Keratinocyte (primary cell): Measurements from ENCODE around the gene CCDC7.

Experiments used
- EZH2 ChIP-seq: IDR thresholded peaks from one replicate; pipeline ENCODE4 v1.6.1; 2012; ENCODE audit warnings: inconsistent platforms, mild to moderate bottlenecking, low read length, moderate library complexity
- TF ChIP-seq, protein P1 (sequence below), 3 experiments: IDR thresholded peaks in 1 of 3; conservative IDR thresholded peaks in 1 of 3; optimal IDR thresholded peaks in 1 of 3; 2 replicates in 2 of 3; 3 replicates in 1 of 3; pipeline versions ENCODE3 to v1.5.1; 2011; ENCODE audit warnings: low read length in 3 of 3, mild to moderate bottlenecking in 3 of 3, moderate library complexity in 2 of 3, control low read depth in 1 of 3, inconsistent platforms in 1 of 3; ENCODE audit not compliant: insufficient read depth in 2 of 3; ENCODE audit errors: extremely low read depth in 1 of 3

- TF ChIP-seq, protein P1, sequence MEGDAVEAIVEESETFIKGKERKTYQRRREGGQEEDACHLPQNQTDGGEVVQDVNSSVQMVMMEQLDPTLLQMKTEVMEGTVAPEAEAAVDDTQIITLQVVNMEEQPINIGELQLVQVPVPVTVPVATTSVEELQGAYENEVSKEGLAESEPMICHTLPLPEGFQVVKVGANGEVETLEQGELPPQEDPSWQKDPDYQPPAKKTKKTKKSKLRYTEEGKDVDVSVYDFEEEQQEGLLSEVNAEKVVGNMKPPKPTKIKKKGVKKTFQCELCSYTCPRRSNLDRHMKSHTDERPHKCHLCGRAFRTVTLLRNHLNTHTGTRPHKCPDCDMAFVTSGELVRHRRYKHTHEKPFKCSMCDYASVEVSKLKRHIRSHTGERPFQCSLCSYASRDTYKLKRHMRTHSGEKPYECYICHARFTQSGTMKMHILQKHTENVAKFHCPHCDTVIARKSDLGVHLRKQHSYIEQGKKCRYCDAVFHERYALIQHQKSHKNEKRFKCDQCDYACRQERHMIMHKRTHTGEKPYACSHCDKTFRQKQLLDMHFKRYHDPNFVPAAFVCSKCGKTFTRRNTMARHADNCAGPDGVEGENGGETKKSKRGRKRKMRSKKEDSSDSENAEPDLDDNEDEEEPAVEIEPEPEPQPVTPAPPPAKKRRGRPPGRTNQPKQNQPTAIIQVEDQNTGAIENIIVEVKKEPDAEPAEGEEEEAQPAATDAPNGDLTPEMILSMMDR (optimal IDR thresholded peaks at IDR 0.05 in 1 of 3, IDR thresholded peaks at IDR 0.05 in 1 of 3, conservative IDR thresholded peaks at IDR 0.05 in 1 of 3; ENCODE audit: extremely low read depth in 1 of 3, insufficient read depth in 2 of 3, low read length in 3 of 3) = no peak
- no peak for TF ChIP-seq EZH2
Observed at GRCh38 chr10:32893916-32894664, 448.1 kb downstream of the CCDC7 start.
